HT1080 (cell line): Measurements from ENCODE around the gene AHI1. TPM values are rescaled to one million over a fixed set of nuclear protein-coding genes. Genes with fewer than 3 reads are reported as not detected.
A peak's percentile ranks its signal among the peaks of the same experiment; 100 is the strongest.
"Not testable (repeated sequence)": the region's sequence is repeated elsewhere in the genome, so short reads cannot be mapped to it uniquely, and the experiment has no call there.

ENCODE experiments used
- DNase-seq: peaks from one replicate; pipeline ENCODE4 v3.0.0-alpha.2; 2015; ENCODE audit warnings: low read depth
- total RNA-seq: library from RNA; depleted of rRNA; stranded (reverse); fragments of >200 nt; shearing (Covaris generic); gene quantifications from 2 replicates; pipeline ENCODE4 v1.2.3, GENCODE V29; 2014

The AHI1 gene
- total RNA-seq, 1 experiment from 2014 or later: 7.8 TPM

- no peak for DNase-seq
Observed at GRCh38 chr6:135268740-135269139, 228.8 kb downstream of the AHI1 start.

- no peak for DNase-seq
Observed at GRCh38 chr6:135268263-135268662, 229.3 kb downstream of the AHI1 start.

- DNase-seq: no peak
Observed at GRCh38 chr6:135267085-135267484, 230.5 kb downstream of the AHI1 start.

- DNase-seq: no peak
Observed at GRCh38 chr6:135266675-135267074, 230.9 kb downstream of the AHI1 start.

- DNase-seq: no peak
Observed at GRCh38 chr6:135265278-135265677, 232.3 kb downstream of the AHI1 start.

GRCh38 chr6:135261872-135262725 is 235.4 kb downstream of the AHI1 start:
- no peak for DNase-seq

- DNase-seq: no peak
Observed at GRCh38 chr6:135260612-135261011, 236.9 kb downstream of the AHI1 start.

GRCh38 chr6:135258970-135259369 is 238.6 kb downstream of the AHI1 start:
- DNase-seq: no peak

GRCh38 chr6:135257631-135258405 is 239.7 kb downstream of the AHI1 start:
- no peak for DNase-seq

GRCh38 chr6:135256866-135257265 is 240.7 kb downstream of the AHI1 start:
- DNase-seq: no peak

- DNase-seq: no peak
Observed at GRCh38 chr6:135254471-135254870, 243.1 kb downstream of the AHI1 start.

- peak; percentile 27 for DNase-seq
Observed at GRCh38 chr6:135251498-135252441, 245.8 kb downstream of the AHI1 start.

GRCh38 chr6:135250751-135251497 is 246.6 kb downstream of the AHI1 start:
- no peak for DNase-seq

GRCh38 chr6:135250234-135250633 is 247.3 kb downstream of the AHI1 start:
- DNase-seq: no peak

GRCh38 chr6:135246412-135247012 is 251.0 kb downstream of the AHI1 start:
- not testable (repeated sequence) for DNase-seq

GRCh38 chr6:135244805-135245204 is 252.7 kb downstream of the AHI1 start:
- no peak for DNase-seq

- DNase-seq: no peak
Observed at GRCh38 chr6:135243871-135244796, 253.4 kb downstream of the AHI1 start.

GRCh38 chr6:135240711-135241110 is 256.8 kb downstream of the AHI1 start:
- DNase-seq: no peak

GRCh38 chr6:135236732-135237131 is 260.8 kb downstream of the AHI1 start:
- DNase-seq: no peak
